Measurements from ENCODE around the gene CEP152. TPM values are rescaled to one million over a fixed set of nuclear protein-coding genes. Genes with fewer than 3 reads are reported as not detected.

Gene CEP152
- total and polyA plus RNA-seq, 2 experiments from 2014 or later, result 14.6 to 30.5 TPM

DNA sequence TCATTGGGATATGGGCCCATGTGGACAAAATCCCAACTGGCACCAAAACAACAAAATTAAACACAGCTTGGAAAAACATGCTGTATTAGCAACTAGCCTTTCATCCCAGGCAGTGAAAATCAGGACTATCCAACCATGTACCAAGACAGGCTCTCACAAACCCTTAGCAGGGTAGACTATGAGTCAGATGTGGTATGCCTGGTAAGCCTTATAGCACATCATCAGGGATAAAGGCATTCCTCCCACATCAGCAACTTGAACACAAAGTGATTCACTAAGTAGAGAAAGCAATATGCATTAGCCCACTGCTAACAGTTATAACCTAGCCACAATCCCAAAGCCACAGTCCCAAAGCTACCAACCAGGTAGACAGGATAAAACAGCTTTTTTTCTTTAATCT is 8.0 kb downstream of the CEP152 start:
- H3K4me3 ChIP-seq, result no peak overlapping the region
- H3K27me3 ChIP-seq (ENCODE audit: insufficient read depth), result no peaks in the 10 kb centered on the region
- H2AFZ ChIP-seq, result no peak overlapping the region
- H3K9me3 Mint-ChIP-seq, result no peaks in the 10 kb centered on the region
- no peak overlapping the region for H3K4me2 ChIP-seq
- no peak overlapping the region for H3K27ac Mint-ChIP-seq
- peaks cover 56% of the 10 kb centered on the region for H3K79me2 ChIP-seq (replicated peaks; ENCODE audit: insufficient read depth)
- no peaks in the 10 kb centered on the region for H3K9me2 ChIP-seq (ENCODE audit: insufficient read depth)
- H3F3A ChIP-seq (replicated peaks; ENCODE audit: low read depth), result no peaks in the 10 kb centered on the region
- H3K4me1 Mint-ChIP-seq, result peaks cover 42% of the 10 kb centered on the region
- peaks cover 14% of the 10 kb centered on the region; the same call in 1 of the 2 replicates for H4K20me1 ChIP-seq (replicated peaks; ENCODE audit: insufficient read depth)
- H3K27me3 Mint-ChIP-seq (ENCODE audit: insufficient read depth, low read depth, poor library complexity), result no peaks in the 10 kb centered on the region
- H3K4me1 ChIP-seq (ENCODE audit: insufficient read depth), result peaks cover 17% of the 10 kb centered on the region
- no peaks in the 10 kb centered on the region for H3K36me3 Mint-ChIP-seq (ENCODE audit: low read depth)
- TF ChIP-seq, protein P1, sequence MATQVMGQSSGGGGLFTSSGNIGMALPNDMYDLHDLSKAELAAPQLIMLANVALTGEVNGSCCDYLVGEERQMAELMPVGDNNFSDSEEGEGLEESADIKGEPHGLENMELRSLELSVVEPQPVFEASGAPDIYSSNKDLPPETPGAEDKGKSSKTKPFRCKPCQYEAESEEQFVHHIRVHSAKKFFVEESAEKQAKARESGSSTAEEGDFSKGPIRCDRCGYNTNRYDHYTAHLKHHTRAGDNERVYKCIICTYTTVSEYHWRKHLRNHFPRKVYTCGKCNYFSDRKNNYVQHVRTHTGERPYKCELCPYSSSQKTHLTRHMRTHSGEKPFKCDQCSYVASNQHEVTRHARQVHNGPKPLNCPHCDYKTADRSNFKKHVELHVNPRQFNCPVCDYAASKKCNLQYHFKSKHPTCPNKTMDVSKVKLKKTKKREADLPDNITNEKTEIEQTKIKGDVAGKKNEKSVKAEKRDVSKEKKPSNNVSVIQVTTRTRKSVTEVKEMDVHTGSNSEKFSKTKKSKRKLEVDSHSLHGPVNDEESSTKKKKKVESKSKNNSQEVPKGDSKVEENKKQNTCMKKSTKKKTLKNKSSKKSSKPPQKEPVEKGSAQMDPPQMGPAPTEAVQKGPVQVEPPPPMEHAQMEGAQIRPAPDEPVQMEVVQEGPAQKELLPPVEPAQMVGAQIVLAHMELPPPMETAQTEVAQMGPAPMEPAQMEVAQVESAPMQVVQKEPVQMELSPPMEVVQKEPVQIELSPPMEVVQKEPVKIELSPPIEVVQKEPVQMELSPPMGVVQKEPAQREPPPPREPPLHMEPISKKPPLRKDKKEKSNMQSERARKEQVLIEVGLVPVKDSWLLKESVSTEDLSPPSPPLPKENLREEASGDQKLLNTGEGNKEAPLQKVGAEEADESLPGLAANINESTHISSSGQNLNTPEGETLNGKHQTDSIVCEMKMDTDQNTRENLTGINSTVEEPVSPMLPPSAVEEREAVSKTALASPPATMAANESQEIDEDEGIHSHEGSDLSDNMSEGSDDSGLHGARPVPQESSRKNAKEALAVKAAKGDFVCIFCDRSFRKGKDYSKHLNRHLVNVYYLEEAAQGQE (IDR thresholded peaks at IDR 0.05; ENCODE audit: unreplicated experiment), result no peak
- no peak for TF ChIP-seq ZNF114 (CRISPR knock-in tag; IDR thresholded peaks at IDR 0.05)
- TF ChIP-seq POLR2AphosphoS5 (IDR thresholded peaks at IDR 0.05; ENCODE audit: low read depth), result no peak
- no peak for TF ChIP-seq ZNF462 (CRISPR knock-in tag; IDR thresholded peaks at IDR 0.05)
- TF ChIP-seq STAT1 (IDR thresholded peaks at IDR 0.05; ENCODE audit: unreplicated experiment), result no peak
- TF ChIP-seq ETS1 (IDR thresholded peaks at IDR 0.05), result no peak
- TF ChIP-seq EZH2 (IDR thresholded peaks at IDR 0.05; ENCODE audit: low read depth, unreplicated experiment), result no peak
- TF ChIP-seq ZNF331 (CRISPR knock-in tag; IDR thresholded peaks at IDR 0.05; ENCODE audit: low read depth), result no peak
- no peak for TF ChIP-seq NANOG (IDR thresholded peaks at IDR 0.05; ENCODE audit: borderline replicate concordance)
- no peak for ATAC-seq
- no peak overlapping the region for H3K4me3 Mint-ChIP-seq
- H3K27ac ChIP-seq (ENCODE audit: low read depth), result no peak overlapping the region
- DNase-seq (ENCODE audit: low spot score), result no peak
- no peaks in the 10 kb centered on the region for H3K36me3 ChIP-seq (ENCODE audit: insufficient read depth)

Data from GM23338 (cell line).